GM19372 (cell line): Measurements from ENCODE around the gene MUC2.
"Not testable (repeated sequence)": the region's sequence is repeated elsewhere in the genome, so short reads cannot be mapped to it uniquely, and the experiment has no call there.

Experiments used
- ATAC-seq: cut with Tn5 transposase; IDR thresholded peaks from one replicate; pipeline ENCODE4 v1.9.1; 2021; ENCODE audit warnings: mild to moderate bottlenecking, low read depth, moderate library complexity; ENCODE audit not compliant: unreplicated experiment

The MUC2 gene

GRCh38 chr11:1102221-1102971, 27.7 kb downstream of the MUC2 start:
- ATAC-seq: no peak

DNA sequence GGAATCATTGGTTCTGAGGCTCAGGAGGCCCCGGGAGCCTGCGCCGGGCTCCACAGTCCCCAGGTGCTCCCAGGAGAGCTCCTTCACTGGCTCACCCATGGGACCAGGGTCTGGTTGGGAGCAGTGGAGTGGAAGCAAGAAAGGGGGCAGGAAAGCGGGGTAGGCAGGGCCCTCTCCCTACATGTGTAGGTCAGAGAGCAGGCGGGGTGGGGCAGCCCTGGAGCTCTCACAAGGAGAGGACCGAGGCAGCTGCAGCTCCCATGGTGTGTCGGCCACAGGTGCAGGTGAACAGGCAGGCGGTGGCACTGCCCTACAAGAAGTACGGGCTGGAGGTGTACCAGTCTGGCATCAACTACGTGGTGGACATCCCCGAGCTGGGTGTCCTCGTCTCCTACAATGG, 28.3 kb downstream of the MUC2 start:
- no peak for ATAC-seq

- no peak for ATAC-seq
Observed at GRCh38 chr11:1103401-1104360, 29.0 kb downstream of the MUC2 start.

- no peak for ATAC-seq
Observed at GRCh38 chr11:1104411-1105182, 29.9 kb downstream of the MUC2 start.

DNA sequence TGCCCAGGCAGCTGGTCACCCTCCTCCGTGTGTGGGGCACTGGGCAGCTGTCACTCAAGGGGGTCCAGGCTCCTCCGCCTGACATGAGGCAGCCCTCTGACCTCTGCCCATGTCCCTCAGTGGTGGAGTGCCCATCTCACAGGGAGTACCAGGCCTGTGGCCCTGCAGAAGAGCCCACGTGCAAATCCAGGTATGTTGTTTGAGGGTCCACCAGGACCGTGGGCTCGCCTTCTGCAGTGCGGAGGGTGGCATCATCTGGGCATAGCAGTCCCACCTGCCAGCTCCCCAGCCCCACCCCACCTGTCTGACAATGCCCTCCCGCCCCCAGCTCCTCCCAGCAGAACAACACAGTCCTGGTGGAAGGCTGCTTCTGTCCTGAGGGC, 30.5 kb downstream of the MUC2 start:
- no peak for ATAC-seq

DNA sequence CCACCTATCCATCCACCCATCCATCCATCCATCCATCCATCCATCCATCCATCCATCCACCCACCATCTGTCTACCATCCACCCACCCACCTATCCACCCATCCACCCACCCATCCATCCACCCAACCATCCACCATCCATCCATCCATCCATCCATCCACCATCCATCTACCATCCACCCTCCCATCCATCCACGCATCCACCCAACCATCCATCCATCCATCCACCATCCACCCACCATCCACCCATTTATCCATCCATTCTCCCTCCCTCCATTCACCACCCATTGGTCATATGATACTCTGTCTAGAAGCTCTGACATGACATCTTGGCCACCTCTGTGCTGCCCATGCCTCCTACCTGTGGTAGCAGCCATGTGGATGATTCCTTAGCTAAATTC, 31.7 kb downstream of the MUC2 start:
- ATAC-seq: no peak

DNA sequence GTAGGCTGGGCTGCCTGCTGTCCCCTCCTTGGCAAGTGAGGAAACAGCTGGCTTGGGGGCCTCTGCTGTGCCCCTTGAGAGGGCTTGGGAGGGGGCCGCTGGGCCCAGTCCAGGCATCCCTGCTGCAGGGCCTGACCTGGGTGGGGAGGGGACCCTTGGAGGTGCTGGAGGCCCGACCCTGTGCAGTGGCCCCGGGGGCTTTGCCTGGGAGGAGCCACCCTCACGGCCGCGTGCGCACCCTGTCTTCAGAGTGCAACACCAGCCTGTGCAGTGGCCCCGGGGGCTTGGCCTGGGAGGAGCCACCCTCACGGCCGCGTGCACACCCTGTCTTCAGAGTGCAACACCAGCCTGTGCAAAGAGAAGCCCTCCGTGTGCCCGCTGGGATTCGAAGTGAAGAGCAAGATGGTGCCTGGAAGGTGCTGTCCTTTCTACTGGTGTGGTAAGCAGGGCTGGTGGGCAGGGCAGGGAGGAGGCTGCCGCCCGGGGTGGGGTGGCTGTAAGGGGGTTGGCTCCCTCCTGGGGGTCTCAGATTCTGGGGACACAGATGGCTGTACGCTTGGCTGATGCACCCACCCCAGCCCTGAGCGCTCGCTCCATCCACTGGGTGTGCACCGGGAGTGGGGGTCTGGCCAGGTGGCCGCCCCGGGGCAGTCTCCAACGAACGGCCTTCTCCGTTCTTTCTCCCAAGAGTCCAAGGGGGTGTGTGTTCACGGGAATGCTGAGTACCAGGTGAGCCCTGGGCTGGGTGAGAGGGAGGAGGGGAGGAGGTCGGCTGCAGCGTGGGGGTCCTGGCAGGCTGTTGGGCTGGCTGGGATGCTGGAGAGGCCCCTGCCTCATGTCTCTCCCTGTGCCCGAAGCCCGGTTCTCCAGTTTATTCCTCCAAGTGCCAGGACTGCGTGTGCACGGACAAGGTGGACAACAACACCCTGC, 32.9 kb downstream of the MUC2 start:
- no peak for ATAC-seq

DNA sequence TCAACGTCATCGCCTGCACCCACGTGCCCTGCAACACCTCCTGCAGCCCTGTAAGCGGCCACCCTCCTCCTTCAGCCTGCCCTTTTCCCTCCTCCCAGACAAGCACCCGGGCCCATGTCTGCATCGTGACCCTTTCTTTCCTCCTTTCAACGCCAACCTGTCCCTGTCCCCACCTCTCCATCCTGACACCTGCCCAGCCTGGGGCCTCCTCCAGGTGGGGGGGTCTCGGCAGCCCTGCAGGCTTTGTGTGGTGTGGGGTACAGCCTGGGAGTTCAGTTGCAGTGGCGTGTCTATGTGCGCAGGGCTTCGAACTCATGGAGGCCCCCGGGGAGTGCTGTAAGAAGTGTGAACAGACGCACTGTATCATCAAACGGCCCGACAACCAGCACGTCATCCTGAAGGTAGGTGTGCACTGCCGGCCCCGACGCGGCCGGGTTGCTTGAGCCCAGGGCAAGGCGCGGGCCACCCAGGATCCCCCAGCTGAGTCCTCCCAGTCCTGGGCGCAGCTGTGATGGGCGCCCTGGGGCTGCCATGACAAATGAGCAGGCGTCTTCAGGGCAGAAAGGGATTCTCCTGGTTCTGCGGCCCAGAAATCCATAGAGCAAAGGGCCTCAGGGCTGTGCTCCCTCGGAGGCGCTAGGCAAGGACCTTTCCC, 33.7 kb downstream of the MUC2 start:
- ATAC-seq: no peak

DNA sequence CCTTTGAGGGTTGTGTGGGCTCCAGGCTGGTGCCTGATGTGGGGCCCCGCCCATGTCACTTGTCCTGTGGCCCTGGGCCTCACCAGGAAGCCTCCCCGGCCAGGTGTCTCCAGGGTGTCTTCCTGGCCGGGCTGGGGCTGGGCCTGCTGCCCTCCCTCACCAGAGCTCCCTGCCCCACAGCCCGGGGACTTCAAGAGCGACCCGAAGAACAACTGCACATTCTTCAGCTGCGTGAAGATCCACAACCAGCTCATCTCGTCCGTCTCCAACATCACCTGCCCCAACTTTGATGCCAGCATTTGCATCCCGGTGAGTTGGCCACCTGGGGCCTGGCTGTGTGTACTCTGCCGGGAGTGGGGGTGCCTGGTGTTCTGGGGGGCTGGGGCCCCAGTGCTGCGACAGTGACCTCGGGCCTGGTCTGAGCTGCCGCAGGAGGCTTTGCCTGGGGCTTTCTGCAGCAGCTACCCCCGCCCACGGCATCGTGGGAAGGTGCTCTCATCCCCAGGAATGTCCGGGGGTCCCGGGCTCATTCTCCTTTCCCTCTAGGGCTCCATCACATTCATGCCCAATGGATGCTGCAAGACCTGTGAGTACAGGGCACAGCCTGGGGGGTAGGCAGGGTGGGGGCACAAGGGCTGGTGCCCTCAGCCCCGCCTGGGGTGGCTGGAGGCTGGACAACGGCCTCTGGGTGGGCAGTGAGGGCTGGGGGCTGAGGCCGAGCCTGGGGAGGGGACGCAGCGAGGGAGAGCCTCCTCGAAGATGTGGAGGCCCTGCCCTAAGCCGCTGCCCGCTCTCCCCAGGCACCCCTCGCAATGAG, 34.6 kb downstream of the MUC2 start:
- no peak for ATAC-seq

- no peak for ATAC-seq
Observed at GRCh38 chr11:1109918-1110705, 35.4 kb downstream of the MUC2 start.

DNA sequence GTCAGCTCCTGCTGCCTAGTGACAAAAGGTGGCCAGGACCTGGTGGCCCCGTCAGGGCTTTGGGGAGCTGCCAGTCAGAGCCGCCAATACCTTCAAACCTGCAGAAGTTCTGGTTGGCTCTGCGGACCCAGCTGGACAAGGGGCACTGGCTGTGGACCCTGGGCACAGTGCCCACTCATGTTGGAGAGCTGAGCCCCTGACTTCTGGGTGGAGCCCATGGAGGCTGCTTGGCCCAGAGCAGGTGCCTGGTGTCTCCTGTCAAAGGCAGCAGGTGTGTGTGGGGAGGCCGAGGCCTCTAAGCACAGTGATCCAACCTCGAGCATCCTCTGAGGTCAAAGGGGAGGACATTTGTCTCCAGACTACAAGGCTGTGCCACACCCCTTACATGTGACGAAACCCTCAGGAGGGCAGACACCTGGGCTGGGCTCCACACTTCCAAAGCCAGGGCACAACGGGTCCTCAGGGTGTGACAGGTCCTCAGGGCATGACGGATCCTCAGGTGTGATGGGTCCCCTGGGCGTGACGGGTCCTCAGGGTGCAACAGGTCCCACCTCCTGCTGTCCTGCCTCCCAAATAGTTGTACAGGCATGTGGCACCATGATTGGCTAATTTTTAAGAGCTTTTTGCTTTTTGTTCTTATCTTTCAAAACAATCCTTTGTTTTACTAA, 37.0 kb downstream of the MUC2 start:
- ATAC-seq: no peak

GRCh38 chr11:1112351-1113191, 37.9 kb downstream of the MUC2 start:
- no peak for ATAC-seq

DNA sequence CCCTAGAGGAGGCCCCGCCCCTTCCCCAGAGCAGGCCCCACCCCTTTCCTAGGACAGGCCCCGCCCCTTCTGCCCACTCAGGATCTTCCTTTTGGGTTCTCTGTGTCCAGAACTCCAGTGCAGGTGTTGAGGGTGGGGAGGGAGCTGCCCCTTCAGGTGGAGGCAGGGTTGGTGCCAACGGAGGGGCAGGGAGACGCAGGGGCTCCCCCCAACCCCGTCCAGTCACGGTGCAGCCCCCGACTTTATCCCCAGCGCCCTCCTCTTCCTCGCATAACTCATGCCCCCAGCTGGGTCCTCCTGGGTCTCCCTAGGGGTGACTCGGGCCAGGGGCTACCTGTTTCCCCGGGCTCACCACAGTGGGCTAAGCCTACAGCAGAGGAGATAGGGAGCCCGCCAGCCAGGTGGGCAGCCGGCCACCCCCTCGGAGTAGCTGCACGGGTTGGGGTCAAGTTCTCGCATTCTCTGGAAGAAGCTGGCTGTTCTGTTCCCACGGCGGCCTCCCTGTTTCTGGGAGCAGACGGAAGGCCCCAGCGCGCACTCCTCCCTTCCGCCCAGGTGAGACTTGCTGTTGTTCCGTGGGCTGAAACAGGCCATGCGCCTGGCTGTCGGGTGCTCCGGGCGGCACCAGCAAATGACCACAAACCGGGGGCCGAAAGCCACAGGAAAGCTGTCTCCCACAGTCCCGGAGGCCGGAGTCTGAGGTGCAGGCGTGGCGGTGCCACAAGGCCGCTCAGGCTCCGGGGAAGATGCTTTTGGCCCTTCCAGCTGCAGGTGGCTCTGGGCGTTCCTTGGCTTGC, 38.9 kb downstream of the MUC2 start:
- ATAC-seq: no peak

GRCh38 chr11:1115292-1115691, 40.6 kb downstream of the MUC2 start:
- ATAC-seq: not testable (repeated sequence)

DNA sequence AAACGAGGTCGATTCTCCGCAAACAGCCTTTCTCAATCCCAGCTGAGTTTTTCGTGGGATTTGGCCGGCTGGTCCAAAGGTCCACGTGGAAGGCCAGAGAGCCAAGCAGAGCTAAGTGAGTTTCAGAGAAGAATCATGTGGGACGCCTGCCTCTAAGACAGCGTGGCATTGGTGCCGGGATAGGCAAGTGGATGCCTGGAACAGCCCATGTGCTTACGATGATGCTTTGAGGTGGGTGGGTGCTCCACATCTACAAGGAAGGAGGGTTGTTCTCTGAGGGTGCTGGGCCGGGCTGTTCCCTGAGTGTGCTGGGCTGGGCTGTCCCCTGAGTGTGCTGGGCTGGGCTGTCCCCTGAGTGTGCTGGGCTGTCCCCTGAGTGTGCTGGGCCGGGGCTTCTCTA, 41.4 kb downstream of the MUC2 start:
- no peak for ATAC-seq
